Activated CD4-positive, alpha-beta T cell treated with anti-CD3 and anti-CD28 coated beads for 1 hour (primary cell): ENCODE data around the gene LCK.
"Not testable (repeated sequence)": the region's sequence is repeated elsewhere in the genome, so short reads cannot be mapped to it uniquely, and the experiment has no call there.

Source experiments
- DNase-seq: peaks from one replicate; pipeline ENCODE4 v3.0.0-alpha.2; 2020

Gene LCK

GRCh38 chr1:32275424-32275823 lies 24.4 kb downstream of the LCK start:
- DNase-seq, result no peak

- DNase-seq, result no peak
These were observed 25.1 kb downstream of the LCK start for GRCh38 chr1:32276032-32276782.

- not testable (repeated sequence) for DNase-seq
These were observed 33.7 kb downstream of the LCK start for GRCh38 chr1:32284777-32285176.

- no peak for DNase-seq
These were observed 34.6 kb downstream of the LCK start for GRCh38 chr1:32285658-32286057.

GRCh38 chr1:32286763-32287162 lies 35.7 kb downstream of the LCK start:
- no peak for DNase-seq

GRCh38 chr1:32289256-32289655 lies 38.2 kb downstream of the LCK start:
- DNase-seq, result no peak

GRCh38 chr1:32291145-32291707 lies 40.2 kb downstream of the LCK start:
- DNase-seq, result no peak

- DNase-seq, result peak; percentile 96
These were observed 40.9 kb downstream of the LCK start, which contains the start of gene HDAC1 for GRCh38 chr1:32291708-32292538. Gene HDAC1 (plus strand): TSS chr1:32292083. CDS start chr1:32292170, 87 bp downstream.

GRCh38 chr1:32298211-32298610 lies 47.1 kb downstream of the LCK start:
- not testable (repeated sequence) for DNase-seq

GRCh38 chr1:32299327-32299726 lies 48.3 kb downstream of the LCK start:
- DNase-seq, result no peak

- DNase-seq, result no peak
These were observed 52.3 kb downstream of the LCK start for GRCh38 chr1:32303358-32303757.

GRCh38 chr1:32303997-32304622 lies 53.0 kb downstream of the LCK start:
- DNase-seq, result no peak

- DNase-seq, result no peak
These were observed 54.2 kb downstream of the LCK start for GRCh38 chr1:32305310-32305709.

GRCh38 chr1:32307324-32307723 lies 56.3 kb downstream of the LCK start:
- no peak for DNase-seq

- no peak for DNase-seq
These were observed 58.9 kb downstream of the LCK start for GRCh38 chr1:32309960-32310359.

GRCh38 chr1:32311709-32312393 lies 60.8 kb downstream of the LCK start:
- no peak for DNase-seq

GRCh38 chr1:32316903-32317277 lies 65.8 kb downstream of the LCK start:
- DNase-seq, result no peak

- no peak for DNase-seq
These were observed 67.2 kb downstream of the LCK start for GRCh38 chr1:32318127-32318869.

- DNase-seq, result no peak
These were observed 70.7 kb downstream of the LCK start for GRCh38 chr1:32321712-32322291.

- DNase-seq, result no peak
These were observed 76.1 kb downstream of the LCK start for GRCh38 chr1:32327204-32327603.

- DNase-seq, result no peak
These were observed 78.9 kb downstream of the LCK start for GRCh38 chr1:32329931-32330466.
